HG03196 (cell line): ENCODE measurements around the gene DACT2.
"Not testable (repeated sequence)": the region's sequence is repeated elsewhere in the genome, so short reads cannot be mapped to it uniquely, and the experiment has no call there.

ENCODE experiments used
- ATAC-seq: cut with Tn5 transposase; IDR thresholded peaks from one replicate; pipeline ENCODE4 v1.9.1; 2021; ENCODE audit not compliant: unreplicated experiment

The DACT2 gene

DNA sequence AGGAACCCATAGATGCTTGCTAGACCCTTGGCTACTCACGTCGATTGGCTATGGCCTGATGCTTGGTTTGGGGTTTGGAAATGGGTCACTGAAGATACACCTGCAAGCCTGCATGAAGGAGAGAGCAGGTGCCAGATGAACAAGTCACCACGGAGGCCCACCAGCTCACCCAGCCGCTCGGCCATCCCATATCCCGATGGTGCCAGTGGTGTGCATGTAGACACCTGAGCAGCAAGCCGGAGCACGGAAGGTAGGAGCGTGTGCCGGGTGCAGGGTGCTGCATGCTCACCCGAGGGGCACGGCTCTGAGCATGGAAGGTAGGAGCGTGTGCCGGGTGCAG, 35.9 kb downstream of the DACT2 start:
- no peak for ATAC-seq

DNA sequence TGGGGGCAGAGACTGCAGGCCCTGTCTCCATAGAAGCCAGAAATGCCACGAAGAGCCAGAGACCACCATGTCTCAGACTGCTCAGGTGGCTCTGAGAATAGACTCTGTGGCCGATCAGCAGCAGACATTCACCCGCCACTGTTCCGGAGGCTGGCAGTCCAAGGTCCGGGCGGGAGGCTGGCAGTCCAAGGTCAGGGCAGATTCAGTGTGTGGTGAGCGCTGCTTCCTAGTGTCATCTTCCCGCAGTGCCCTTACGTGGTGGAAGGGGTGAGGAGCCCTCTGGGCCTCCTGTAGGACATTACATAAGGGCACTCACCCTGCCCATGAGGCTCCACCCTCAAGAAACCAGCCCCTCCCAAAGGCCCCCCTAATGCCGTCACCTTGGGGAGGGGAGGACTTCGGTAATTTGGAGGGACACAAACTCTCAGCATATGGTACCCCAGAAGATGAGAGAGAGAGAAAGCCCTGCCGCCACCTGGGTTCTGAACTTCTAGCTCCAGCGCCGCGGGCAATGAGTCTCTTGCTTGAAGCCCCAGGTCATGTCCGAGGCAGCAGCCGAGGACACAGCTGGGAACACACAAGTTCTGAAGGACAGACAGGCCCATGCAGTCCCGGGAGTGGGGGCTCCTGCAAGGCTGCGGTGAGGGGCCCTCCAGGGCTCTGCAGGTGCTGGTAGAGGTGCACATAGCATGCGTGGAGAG, 36.4 kb downstream of the DACT2 start:
- no peak for ATAC-seq

DNA sequence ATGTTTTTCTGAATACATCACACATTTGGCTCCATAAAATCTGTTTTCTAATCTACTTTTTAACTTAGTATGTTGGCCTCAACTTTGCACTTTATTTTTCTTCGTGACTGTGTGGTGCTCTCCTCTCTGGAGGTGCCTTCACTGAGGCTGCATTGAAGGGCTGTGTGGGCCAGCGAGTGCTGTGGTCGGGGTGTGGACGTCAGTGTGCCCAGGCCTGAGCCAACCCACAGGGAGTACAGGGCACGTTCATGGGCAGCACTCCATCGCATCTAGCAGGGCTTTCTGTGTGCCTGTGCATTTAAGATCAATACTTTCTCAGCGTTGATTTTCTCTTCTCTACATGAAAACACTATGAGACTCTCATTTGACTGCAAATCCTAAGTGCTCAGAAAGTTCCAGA, 37.8 kb downstream of the DACT2 start:
- ATAC-seq: no peak

- not testable (repeated sequence) for ATAC-seq
These were observed 38.3 kb downstream of the DACT2 start for GRCh38 chr6:168281314-168281713.

DNA sequence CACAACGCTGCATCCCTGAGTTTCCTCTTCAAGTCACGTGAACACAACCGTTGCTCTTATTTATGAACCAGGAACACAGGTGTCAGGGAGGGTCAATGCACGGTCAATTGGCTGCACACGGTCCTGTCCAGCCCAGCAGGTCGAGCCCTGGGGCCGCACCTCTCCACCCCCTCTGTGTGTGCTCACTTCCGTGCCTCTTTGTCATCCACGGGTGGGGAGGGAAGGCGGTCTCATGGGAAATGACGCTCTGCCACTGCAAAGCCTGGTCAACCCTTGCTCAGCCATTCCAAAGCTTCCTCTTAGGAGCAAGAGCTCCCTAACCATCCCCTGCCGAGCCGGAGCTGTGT, 38.7 kb downstream of the DACT2 start:
- no peak for ATAC-seq

DNA sequence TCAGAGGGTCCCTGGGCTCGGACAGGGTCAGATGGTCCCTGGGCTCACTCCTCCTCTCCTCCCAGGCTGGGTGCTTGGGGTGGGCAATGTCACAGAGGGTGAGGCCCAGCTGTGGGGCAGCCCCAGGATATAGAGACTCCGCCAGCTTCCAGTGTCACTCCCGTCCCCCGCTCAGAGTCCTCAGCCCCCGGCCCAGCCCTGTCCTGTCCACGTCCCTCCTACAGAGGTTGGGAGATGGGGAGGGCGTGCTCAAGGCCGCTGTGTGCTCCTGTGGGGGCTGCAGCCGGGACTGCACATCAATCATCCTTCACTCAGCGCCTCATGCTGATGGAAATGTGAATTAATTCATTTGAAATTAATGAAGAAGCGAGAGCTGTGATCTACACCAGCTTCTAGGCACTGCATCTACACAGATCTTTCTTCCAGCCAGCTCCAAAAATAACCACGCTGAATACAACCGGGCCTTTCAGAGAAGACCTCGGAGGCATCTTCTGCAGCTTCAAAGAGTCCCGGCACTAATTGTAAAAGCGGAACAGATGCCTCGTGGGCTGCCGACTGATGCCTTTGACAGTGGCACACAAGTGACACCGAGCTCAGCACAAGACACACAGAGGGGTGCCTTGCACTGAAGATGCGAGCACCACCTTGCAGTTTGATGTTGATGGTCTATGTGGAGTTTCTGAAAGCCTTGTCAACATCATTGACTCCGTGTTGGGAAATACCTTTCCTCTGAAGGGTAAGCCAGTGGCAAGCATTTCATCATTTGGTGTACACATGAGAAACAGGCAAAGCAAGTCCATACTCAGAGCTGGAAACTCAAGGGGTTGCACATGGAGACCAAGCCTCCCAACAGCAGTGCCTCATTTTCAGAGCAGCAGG, 39.3 kb downstream of the DACT2 start:
- ATAC-seq: no peak

- ATAC-seq: no peak
These were observed 40.1 kb downstream of the DACT2 start for GRCh38 chr6:168279403-168279935.

GRCh38 chr6:168278904-168279303, 40.7 kb downstream of the DACT2 start:
- no peak for ATAC-seq

DNA sequence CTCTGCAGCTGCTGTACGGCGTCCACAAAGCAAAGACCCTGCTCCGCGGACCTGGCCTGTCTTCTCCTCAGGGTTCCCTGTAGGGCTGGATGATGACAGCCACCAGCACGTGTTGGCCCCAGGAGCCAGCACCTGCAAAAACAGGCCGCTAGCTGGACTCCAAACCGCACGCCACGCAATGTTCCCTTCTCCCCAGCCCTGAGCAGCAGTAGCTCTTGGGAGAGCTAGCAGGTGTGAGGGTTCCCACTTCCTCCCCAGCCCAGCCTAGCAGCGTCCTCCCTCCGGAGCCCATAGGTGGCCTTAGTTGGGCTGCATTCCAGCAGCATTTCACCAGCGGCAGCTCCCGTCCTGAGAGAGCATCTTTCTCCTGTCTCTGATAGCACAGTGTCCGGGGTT, 42.3 kb downstream of the DACT2 start:
- ATAC-seq: no peak

DNA sequence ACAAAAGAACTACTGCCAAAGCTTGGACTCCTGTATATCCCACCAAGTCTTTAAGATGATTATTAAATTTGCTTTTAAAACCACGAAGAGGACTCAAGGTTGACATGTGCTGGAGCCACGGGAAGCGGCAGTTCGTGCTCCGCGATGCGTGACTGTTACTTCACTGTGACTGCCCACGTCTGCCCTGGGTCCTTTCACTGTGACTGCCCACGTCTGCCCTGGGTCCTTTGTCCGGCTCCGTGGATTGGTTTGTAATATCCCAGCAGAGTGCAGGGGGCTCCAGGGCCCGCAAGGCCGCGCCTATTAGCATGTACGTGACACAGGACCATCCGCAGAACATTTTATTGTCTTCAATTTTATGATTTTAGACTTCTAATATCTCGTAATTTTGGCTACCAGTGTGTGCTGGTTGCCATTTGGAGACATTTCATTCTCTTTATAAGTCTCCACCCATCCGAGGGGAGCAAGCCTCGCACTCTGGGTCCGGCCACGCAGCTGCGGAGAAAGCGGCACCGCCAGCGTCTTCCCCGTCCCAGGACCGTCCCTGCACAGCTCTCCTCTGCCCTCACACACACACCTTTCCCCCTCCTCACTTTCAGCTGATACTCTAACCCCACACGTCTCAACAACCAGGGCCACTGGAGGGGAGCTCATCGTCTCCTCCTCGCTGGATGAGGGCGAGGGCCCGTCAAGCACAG, 42.9 kb downstream of the DACT2 start:
- ATAC-seq: no peak

GRCh38 chr6:168275168-168275567, 44.4 kb downstream of the DACT2 start:
- ATAC-seq: no peak

- no peak for ATAC-seq
These were observed 45.3 kb downstream of the DACT2 start for GRCh38 chr6:168274037-168274952.

DNA sequence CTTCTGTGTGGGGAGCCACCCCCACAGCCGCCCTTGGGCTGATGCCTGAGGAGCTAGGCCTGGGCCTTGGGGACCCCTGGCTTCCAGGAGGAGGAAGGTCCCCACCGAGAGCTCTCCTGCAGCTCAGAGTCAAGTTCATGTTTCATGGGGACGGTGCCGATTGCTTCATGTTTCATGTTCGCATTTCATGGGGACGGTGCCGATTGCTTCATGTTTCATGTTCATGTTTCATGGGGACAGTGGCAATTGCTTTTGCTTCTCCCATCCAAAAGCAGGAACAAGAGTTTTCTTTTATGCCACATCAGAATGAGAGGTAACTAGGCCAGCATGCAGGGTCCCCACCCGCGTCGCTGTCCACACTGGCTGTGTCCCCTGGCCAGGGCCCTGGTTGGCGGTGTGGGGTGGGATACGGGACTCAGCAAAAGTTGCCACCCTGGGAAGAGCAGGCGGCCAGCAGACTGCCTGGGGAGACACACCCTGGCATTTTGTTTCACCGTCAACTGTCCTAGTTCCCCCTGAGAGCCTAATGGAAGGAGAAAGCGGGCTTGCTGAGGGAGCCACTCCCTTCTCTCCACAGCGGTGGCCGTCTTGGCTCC, 46.0 kb downstream of the DACT2 start:
- no peak for ATAC-seq

DNA sequence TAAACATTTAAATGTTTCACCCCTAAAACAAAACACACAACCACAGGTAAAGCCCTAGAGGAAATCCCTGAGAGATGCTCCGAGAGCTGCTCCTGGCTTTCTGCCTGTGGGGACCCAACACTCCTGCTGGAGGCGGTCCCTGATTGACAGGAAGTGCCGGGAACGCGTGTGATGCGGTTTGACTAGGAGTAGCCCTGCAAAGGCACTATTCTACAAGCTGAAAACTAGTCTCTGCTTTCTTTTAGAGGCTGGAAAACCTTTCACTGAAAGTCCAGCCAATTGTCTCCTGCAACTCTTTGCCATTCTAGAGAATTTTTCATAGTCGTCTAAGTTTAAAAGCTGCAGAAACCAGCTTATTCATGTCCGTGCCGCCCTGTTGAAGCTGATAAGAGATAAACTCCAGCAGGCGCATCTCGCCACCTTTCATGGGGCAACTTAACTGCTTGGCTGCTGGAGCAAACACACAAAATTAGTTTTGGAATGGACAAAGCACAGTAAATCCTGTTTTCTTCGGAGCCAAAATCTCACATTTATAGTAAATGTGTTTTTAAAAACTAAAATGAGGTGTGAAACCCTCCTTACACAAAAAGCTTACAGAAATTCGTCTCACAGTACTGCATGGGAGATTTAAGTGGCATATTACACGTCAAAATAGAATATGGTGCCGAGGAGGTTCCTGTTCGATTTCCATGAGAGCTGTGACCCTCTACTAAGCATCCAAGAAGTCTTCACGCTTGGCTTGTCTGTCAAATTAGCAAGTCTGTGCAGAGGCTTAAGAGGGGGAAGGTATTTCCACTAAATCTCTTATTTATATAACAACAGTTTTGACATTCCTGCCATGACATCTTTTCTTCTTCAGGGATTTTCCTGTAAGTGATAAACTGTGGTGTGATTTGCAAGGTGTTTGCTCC, 46.9 kb downstream of the DACT2 start:
- ATAC-seq: no peak

DNA sequence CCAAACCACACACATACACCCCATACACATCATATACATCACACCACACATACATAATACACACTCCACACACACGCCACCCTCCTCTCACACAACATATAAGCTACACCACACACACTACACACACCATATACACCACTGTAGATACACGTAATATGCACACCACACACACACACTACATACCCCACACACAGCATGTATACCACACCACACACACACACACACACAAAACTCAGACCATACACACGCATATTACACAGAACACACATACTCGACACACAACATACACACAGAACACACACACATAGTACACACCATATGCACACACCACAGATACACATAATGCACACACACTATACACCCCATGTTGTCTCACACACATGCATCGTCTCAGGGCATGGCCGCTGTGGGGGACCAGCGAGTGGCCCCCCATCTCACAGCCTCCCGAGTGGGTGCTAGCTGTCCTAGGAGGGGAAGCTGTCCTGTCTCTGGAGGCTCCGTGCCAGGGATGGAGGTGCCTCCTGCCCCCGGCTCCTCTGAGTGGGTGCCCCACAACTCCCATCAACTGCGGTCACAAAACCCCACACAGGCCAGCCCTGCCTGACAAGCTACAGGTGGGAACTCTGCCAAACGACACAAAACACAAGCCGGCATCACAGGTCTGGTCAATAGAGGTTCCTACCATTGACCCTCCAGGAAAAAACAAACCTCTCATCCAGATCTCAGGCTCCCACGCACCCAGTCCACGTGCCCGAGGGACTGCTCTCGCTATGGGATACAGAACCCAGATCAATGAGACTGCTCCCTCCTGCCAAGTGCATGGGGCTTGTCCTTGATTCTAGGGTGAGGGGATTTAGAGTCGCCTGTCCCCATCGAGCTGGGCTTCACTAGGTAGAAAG, 49.1 kb downstream of the DACT2 start:
- no peak for ATAC-seq

DNA sequence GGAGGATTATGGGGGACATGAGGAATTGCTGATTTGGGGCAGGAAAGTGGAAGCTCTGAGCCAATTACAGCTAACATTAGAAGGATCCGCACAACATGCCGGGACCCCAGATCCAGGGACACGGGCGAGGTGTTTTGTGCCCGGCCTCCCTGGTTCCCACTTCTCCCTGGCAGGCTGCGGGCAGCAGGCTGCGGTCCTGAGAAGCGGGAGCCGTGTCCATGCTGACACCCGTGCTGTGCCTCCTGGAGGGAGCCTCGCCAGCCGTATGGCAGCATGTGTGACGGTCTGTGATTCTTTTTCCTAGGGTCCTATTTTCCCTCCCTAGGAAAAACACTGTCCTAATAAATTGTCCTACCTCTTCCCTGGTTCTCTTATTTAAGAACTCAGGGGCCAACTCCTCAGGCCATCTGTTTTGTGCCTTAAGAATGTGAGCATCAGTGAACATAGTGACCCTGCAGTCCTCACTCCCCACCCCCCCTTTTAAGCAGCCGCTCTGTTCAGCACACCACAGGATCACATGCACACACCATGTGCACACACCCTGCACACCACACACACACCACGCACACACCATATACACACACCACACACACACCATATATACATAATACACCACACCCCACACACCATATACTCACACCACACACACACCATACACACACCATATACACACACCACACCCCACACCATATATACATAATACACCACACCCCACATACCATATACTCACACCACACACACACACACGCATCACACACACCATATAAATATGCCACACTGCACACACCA, 49.9 kb downstream of the DACT2 start:
- no peak for ATAC-seq

- ATAC-seq: no peak
These were observed 50.8 kb downstream of the DACT2 start for GRCh38 chr6:168268755-168269154.
